ENCODE data around the gene CCNE1. TPM values are rescaled to one million over a fixed set of nuclear protein-coding genes. Genes with fewer than 3 reads are reported as not detected.

Gene CCNE1
- polyA plus RNA-seq, 3 donors = 1.7 TPM; not detected in 2

- Histone ChIP-seq H2AFZ (ENCODE audit: insufficient read depth, low read depth, low read length, poor library complexity, severe bottlenecking) (no peak overlapping the region), H3K36me3 (replicated peaks in 1 of 2; ENCODE audit: control insufficient read depth in 1 of 2, insufficient read depth in 2 of 2, low read length in 2 of 2) (no peaks in the 10 kb centered on the region), H3K4me1 (ENCODE audit: control insufficient read depth in 1 of 2, insufficient read depth in 2 of 2, low read length in 2 of 2) (no peaks in the 10 kb centered on the region), H3K4me2 (replicated peaks; ENCODE audit: extremely low read depth, low read length, poor library complexity, severe bottlenecking) (no peak overlapping the region), H3K4me3 (replicated peaks in 1 of 3; ENCODE audit: low read depth in 2 of 3, low read length in 3 of 3) (no peak overlapping the region), H3K27ac (ENCODE audit: low read depth in 1 of 2, low read length in 2 of 2) (no peak overlapping the region), H3K79me2 (ENCODE audit: insufficient read depth, low read length) (no peaks in the 10 kb centered on the region), H3K9ac (ENCODE audit: insufficient read depth, low read length, poor library complexity, severe bottlenecking) (no peak overlapping the region), H3K9me3 (replicated peaks in 1 of 2; ENCODE audit: control insufficient read depth in 1 of 2, insufficient read depth in 1 of 2, low read length in 2 of 2) (no peaks in the 10 kb centered on the region), H4K20me1 (ENCODE audit: insufficient read depth, low read length) (no peaks in the 10 kb centered on the region), H3K27me3 (ENCODE audit: control insufficient read depth in 2 of 2, insufficient read depth in 2 of 2, low read length in 2 of 2) (no peaks in the 10 kb centered on the region)
- 74% methylated on average over 5 of the region's 8 CpGs for WGBS (ENCODE audit: insufficient coverage)
- Mint-ChIP-seq H3K36me3 (no peaks in the 10 kb centered on the region), H3K27ac (no peak overlapping the region), H3K4me3 (no peak overlapping the region), H3K9me3 (peaks cover 0 to 1% (median 0%) of the 10 kb centered on the region in 7 donors), H3K4me1 (peaks cover 5% of the 10 kb centered on the region), H3K27me3 (ENCODE audit: low read depth in 3 of 3) (peaks cover 0 to 4% (median 2%) of the 10 kb centered on the region in 3 donors)
- TF ChIP-seq, protein P1, sequence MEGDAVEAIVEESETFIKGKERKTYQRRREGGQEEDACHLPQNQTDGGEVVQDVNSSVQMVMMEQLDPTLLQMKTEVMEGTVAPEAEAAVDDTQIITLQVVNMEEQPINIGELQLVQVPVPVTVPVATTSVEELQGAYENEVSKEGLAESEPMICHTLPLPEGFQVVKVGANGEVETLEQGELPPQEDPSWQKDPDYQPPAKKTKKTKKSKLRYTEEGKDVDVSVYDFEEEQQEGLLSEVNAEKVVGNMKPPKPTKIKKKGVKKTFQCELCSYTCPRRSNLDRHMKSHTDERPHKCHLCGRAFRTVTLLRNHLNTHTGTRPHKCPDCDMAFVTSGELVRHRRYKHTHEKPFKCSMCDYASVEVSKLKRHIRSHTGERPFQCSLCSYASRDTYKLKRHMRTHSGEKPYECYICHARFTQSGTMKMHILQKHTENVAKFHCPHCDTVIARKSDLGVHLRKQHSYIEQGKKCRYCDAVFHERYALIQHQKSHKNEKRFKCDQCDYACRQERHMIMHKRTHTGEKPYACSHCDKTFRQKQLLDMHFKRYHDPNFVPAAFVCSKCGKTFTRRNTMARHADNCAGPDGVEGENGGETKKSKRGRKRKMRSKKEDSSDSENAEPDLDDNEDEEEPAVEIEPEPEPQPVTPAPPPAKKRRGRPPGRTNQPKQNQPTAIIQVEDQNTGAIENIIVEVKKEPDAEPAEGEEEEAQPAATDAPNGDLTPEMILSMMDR (IDR thresholded peaks at IDR 0.05) = no peak
- DNase-seq = no peak
- intact Hi-C loops (cut with micrococcal nuclease) = loop anchor here (10.0 kb wide), 1 partner anchor 108 kb away; no protein-coding TSS in a partner anchor
Measured at GRCh38 chr19:29767039-29767735, 44.6 kb upstream of the CCNE1 start.

DNA sequence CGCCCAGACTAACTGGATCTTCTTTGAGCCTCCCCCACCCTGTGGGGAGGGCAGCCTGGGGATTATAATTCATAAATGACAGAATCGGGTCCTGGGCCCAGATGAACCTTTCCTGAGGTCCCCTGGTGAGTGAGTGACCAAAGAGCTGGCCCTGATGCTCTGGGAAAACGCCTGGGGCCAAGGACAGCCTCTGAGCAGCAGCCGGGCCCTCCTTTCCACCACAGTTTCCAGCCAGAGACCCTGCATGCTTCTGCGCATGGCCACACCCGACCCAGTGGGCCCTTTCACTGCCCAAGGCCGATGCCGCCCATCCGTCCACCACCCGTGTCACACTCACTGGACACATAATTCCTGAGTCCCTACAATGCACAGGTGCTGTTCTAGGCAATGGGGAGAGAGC is 43.6 kb upstream of the CCNE1 start:
- Histone ChIP-seq H3K4me2 (replicated peaks; ENCODE audit: extremely low read depth, low read length, poor library complexity, severe bottlenecking) (no peak overlapping the region), H3K36me3 (replicated peaks in 1 of 2; ENCODE audit: control insufficient read depth in 1 of 2, insufficient read depth in 2 of 2, low read length in 2 of 2) (no peaks in the 10 kb centered on the region), H4K20me1 (ENCODE audit: insufficient read depth, low read length) (no peaks in the 10 kb centered on the region), H2AFZ (ENCODE audit: insufficient read depth, low read depth, low read length, poor library complexity, severe bottlenecking) (no peak overlapping the region), H3K9me3 (replicated peaks in 1 of 2; ENCODE audit: control insufficient read depth in 1 of 2, insufficient read depth in 1 of 2, low read length in 2 of 2) (no peaks in the 10 kb centered on the region), H3K4me1 (ENCODE audit: control insufficient read depth in 1 of 2, insufficient read depth in 2 of 2, low read length in 2 of 2) (no peaks in the 10 kb centered on the region), H3K27me3 (ENCODE audit: control insufficient read depth in 2 of 2, insufficient read depth in 2 of 2, low read length in 2 of 2) (no peaks in the 10 kb centered on the region), H3K27ac (ENCODE audit: low read depth in 1 of 2, low read length in 2 of 2) (no peak overlapping the region), H3K9ac (ENCODE audit: insufficient read depth, low read length, poor library complexity, severe bottlenecking) (no peak overlapping the region), H3K4me3 (replicated peaks in 1 of 3; ENCODE audit: low read depth in 2 of 3, low read length in 3 of 3) (no peak overlapping the region), H3K79me2 (ENCODE audit: insufficient read depth, low read length) (no peaks in the 10 kb centered on the region)
- Mint-ChIP-seq H3K27ac (no peak overlapping the region), H3K4me3 (no peak overlapping the region), H3K36me3 (no peaks in the 10 kb centered on the region), H3K4me1 (peaks cover 5% of the 10 kb centered on the region), H3K27me3 (ENCODE audit: low read depth in 3 of 3) (peaks cover 0 to 2% (median 0%) of the 10 kb centered on the region in 3 donors), H3K9me3 (peaks cover 0 to 1% (median 0%) of the 10 kb centered on the region in 7 donors)
- no peak for DNase-seq
- intact Hi-C loops (cut with micrococcal nuclease) = loop anchor here (10.0 kb wide), 1 partner anchor 107 kb away; no protein-coding TSS in a partner anchor
- WGBS (ENCODE audit: insufficient coverage) = 83% methylated on average over 3 of the region's 10 CpGs
- TF ChIP-seq, protein P1 (IDR thresholded peaks at IDR 0.05) = no peak
